ENCODE results near the gene INTS14.

Gene INTS14

GRCh38 chr15:65535192-65535591, 75.7 kb downstream of the INTS14 start:
- no peak for DNase-seq (ENCODE audit: low read depth in 2 of 3, low spot score in 1 of 3)

- no peak for DNase-seq (ENCODE audit: low read depth in 2 of 3, low spot score in 1 of 3)
These were observed 77.7 kb downstream of the INTS14 start for GRCh38 chr15:65533057-65533756.

GRCh38 chr15:65532738-65533051, 78.2 kb downstream of the INTS14 start:
- no peak for DNase-seq (ENCODE audit: low read depth in 2 of 3, low spot score in 1 of 3)

DNA sequence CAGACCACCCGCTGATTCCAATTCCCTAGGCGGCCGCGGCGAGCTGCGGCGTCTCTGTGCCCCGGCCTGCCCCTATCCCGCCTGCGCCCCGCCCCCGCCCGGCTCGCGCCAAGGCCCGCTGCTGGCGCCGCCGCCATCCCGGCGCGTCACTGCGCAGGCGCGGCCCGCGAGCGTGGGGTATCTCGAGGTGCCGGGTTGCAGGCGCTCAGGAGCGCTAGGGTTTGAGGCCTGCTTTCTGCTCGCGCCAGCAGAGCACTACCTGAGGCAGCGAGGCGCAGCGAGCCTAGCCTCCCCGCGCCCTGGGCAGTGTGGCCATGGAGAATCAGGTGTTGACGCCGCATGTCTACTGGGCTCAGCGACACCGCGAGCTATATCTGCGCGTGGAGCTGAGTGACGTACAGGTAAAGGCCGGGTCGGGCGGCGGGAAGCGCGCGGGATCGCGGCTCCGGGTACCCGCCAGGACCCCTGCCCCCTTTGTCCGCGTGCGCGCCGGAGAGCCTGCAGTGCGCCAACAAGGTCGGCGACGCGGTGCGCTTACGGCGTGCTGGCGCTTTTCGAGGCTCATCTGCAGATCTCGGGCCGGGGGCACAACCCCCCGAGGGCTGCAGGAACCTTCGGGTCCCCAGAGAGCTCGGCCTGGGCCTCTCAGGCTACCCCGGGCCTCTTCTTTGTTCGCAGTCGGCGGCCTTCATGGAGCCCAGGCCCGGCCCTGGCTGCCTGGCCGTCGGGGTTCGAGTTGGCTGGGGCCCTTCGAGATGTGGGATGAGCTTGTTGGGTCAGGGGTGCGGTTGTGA, 80.4 kb downstream of the INTS14 start, which contains the start of gene HACD3:
TSS of gene HACD3 (plus strand) at position 146 of the 794 bp plus-strand sequence. CDS start at position 315, 169 bp downstream.
- peak; percentile 80 to 92 (median 82) for DNase-seq (ENCODE audit: low read depth in 2 of 3, low spot score in 1 of 3)

DNA sequence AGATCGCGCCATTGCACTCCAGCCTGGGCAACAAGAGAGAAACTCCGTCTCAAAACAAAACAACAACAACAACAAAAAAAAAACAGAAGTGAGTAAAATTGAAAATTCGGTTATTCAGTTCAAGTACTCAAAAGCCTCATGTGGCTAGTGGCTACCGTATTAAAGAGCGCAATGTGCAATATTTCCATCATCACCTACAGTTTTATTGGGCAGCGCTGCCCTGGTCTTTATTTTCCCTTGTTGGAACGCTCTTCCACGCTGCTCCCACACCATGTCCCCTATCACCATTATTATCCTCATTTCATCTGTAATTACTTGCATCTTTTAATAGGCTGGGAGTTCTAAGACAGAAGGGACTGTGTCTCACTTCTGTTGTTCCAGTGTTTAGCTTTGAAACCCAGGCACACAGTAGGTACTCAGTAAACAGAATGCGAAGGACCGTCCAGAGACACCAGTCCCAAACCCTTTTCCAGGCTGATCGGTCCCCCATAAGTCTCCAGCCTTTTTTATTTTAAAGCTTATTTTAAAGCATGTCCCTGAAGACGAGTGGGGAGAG, 81.1 kb downstream of the INTS14 start:
- no peak for DNase-seq (ENCODE audit: low read depth in 2 of 3, low spot score in 1 of 3)
